ACC112 (cell line): Measurements from ENCODE around the gene SMIM24.
"Not testable (repeated sequence)": the region's sequence is repeated elsewhere in the genome, so short reads cannot be mapped to it uniquely, and the experiment has no call there.

Experiments
- H2AFZ ChIP-seq: fragments of 200-600 bp; sonication (generic); one replicate; pipeline ENCODE4 v1.6.0; 2017; ENCODE audit warnings: antibody characterized with exemption, low read length; ENCODE audit not compliant: unreplicated experiment
- H3K27ac ChIP-seq: fragments of 200-600 bp; sonication (generic); 2 replicates; pipeline ENCODE4 v1.5.1; 2014; ENCODE audit warnings: low read depth, mild to moderate bottlenecking, antibody characterized with exemption, low read length, moderate library complexity
- H3K27me3 ChIP-seq: fragments of 200-600 bp; sonication (generic); 2 replicates; pipeline ENCODE4 v1.6.1; 2014; ENCODE audit warnings: mild to moderate bottlenecking, antibody characterized with exemption, low read length, moderate library complexity, mixed read lengths; ENCODE audit not compliant: insufficient read depth
- H3K36me3 ChIP-seq: fragments of 200-600 bp; sonication (generic); 2 replicates; pipeline ENCODE4 v1.6.1; 2016; ENCODE audit warnings: mild to moderate bottlenecking, antibody characterized with exemption, low read length, moderate library complexity, mixed read lengths; ENCODE audit not compliant: insufficient read depth
- H3K4me1 ChIP-seq: fragments of 200-600 bp; sonication (generic); one replicate; pipeline ENCODE4 v1.6.1; 2016; ENCODE audit warnings: low read length, mixed read lengths; ENCODE audit not compliant: insufficient read depth, unreplicated experiment, control insufficient read depth
- H3K4me3 ChIP-seq: fragments of 200-600 bp; sonication (generic); 2 replicates; pipeline ENCODE4 v1.5.1; 2014; ENCODE audit warnings: mild to moderate bottlenecking, low read depth, low read length
- H3K79me2 ChIP-seq: fragments of 200-600 bp; sonication (generic); one replicate; pipeline ENCODE4 v1.6.0; 2016; ENCODE audit warnings: low read length; ENCODE audit not compliant: control insufficient read depth, unreplicated experiment, insufficient read depth

SMIM24 gene

DNA sequence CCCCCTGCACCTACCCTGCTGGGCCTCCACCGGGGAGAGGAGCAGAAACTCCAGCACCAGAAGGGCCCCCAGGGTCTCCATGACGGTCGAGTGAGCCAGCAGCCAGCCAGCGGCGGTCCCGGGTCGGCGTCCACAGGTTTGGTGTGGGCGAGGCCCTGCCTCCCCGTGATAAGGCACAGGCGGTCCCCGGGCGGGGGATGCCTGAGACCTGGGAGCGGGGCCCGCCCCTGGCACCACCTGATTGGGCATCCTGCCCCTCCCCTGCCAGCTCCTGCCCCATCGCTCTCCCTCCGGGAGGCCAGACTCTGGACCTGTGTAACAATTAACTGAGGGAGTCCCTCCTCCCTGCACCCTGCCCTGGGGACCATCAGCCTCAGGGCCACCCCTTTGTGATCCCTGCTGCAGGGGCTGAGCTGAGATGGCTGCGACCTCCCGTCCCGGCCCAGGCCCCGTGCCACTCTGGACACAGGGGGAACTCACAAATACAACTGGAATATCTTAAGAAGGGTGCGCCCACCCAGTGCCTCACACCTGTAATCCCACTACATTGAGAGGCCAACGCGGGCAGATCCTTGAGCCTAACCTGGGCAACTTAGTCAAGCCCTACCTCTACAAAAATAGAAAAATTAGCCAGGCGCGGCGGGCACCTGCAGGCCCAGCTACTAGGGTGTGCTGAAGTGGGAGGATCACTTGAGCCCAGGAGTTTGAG is at the start of gene SMIM24:
SMIM24 (minus strand) TSS at position 143 of the 709 bp plus-strand sequence; CDS start at position 81, 62 bp downstream.
- no peak within 1 kb of the TSS for H3K4me3 ChIP-seq
- no peaks in the 10 kb centered on the region for H3K79me2 ChIP-seq
- peaks cover 33% of the 10 kb centered on the region for H3K27me3 ChIP-seq
- no peaks in the 10 kb centered on the region for H3K36me3 ChIP-seq
- no peak within 1 kb of the TSS for H3K27ac ChIP-seq
- no peak within 1 kb of the TSS for H2AFZ ChIP-seq
- no peaks in the 10 kb centered on the region for H3K4me1 ChIP-seq

- not testable (repeated sequence) for H3K79me2 ChIP-seq, H3K4me1 ChIP-seq, H3K36me3 ChIP-seq, H3K27me3 ChIP-seq, H3K4me3 ChIP-seq, H2AFZ ChIP-seq, H3K27ac ChIP-seq
These were observed 49.0 kb upstream of the SMIM24 start for GRCh38 chr19:3529299-3529698.

DNA sequence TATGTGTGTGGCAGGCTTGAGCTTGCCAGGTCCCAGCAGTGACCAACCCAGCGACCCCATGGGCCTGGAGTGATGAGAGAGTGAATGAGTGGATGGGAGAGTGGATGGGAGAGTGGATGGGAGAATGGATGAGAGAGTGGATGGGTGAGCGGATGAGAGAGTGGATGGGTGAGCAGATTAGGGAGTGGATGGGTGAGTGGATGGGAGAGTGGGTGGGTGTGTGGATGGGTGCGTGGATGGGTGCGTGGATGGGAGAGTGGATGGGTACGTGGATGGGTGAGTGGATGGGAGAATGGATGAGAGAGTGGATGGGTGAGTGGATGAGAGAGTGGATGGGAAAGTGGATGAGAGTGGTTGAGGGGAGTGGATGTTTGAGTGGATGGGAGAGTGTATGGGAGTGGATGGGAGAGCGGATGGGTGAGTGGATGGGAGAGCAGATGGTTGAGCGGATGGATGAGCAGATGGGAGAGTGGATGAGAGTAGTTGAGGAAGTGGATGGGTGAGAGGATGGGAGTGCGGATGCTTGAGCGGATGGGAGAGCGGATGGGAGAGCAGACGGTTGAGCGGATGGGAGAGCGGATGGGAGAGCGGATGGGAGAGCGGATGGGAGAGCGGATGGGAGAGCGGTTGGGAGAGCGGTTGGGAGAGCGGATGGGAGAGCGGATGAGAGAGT is 48.4 kb upstream of the SMIM24 start:
- Histone ChIP-seq H3K4me1 (no peaks in the 10 kb centered on the region), H3K79me2 (no peaks in the 10 kb centered on the region), H3K36me3 (no peaks in the 10 kb centered on the region), H2AFZ (no peak overlapping the region), H3K27ac (no peak overlapping the region), H3K27me3 (no peaks in the 10 kb centered on the region), H3K4me3 (no peak overlapping the region)

GRCh38 chr19:3528080-3528479 is 47.8 kb upstream of the SMIM24 start:
- Histone ChIP-seq H2AFZ (no peak overlapping the region), H3K36me3 (no peaks in the 10 kb centered on the region), H3K4me1 (no peaks in the 10 kb centered on the region), H3K27ac (no peak overlapping the region), H3K27me3 (no peaks in the 10 kb centered on the region), H3K4me3 (no peak overlapping the region), H3K79me2 (no peaks in the 10 kb centered on the region)

DNA sequence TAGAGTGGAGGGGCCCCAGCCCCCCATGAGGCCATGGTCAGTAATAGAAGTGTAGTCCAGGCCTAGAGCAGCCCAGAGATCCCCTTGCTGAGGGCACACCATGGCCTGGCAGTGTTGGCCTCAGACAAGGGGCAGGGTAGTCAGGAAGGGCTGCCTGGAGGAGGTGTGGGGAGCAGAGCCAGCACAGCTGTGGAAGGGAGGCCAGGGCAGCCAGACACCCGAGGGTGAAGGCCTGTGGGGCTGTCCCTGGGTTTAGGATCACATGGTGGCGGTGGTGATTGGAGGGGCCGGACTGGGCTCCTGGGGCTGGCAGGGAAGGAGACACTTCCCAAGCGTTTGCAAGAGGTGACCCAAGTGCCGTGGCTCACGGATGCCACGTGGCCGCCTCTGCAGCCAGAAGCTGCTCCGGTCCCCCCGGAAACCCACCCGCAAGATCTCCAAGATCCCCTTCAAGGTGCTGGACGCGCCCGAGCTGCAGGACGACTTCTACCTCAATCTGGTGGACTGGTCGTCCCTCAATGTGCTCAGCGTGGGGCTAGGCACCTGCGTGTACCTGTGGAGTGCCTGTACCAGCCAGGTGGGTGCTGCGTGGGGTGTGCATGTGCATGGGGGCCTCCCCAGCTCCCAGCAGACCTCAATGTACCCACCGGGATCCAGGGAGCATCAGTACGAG is 47.0 kb upstream of the SMIM24 start:
- Histone ChIP-seq H3K27me3 (no peaks in the 10 kb centered on the region), H3K79me2 (no peaks in the 10 kb centered on the region), H3K4me1 (no peaks in the 10 kb centered on the region), H3K27ac (no peak overlapping the region), H3K36me3 (no peaks in the 10 kb centered on the region), H2AFZ (no peak overlapping the region), H3K4me3 (no peak overlapping the region)

- Histone ChIP-seq H3K27me3 (no peaks in the 10 kb centered on the region), H3K27ac (no peak overlapping the region), H2AFZ (no peak overlapping the region), H3K4me3 (no peak overlapping the region), H3K79me2 (no peaks in the 10 kb centered on the region), H3K36me3 (no peaks in the 10 kb centered on the region), H3K4me1 (no peaks in the 10 kb centered on the region)
These were observed 46.3 kb upstream of the SMIM24 start for GRCh38 chr19:3526507-3527237.

DNA sequence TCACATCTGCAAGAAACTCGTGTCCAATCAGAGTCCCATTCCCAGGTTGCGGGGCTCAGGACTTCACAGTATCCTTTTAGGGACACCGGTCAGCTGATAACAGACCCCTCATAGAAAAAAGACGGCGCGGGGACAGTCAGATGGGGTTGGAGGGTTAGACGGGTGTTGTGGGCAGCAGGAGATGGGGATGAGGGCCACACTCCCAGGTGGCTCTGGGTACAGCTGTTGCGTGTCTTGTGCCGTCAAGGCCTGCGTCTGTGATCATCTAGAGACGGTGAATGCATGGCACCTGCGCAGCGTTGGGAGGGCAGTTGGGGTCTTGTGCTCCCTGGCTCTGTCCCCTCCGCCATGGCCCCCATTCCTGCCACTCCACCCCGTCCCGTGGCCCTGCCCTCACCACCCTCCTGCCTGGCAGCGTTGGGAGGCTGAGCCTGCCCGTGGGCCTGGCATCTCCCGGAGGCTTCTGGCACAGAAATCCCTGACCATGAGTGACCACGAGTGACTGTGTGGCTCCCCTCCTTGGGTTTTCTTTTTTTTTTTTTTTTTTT is 44.7 kb upstream of the SMIM24 start:
- Histone ChIP-seq H3K36me3 (no peaks in the 10 kb centered on the region), H3K4me1 (no peaks in the 10 kb centered on the region), H3K27ac (no peak overlapping the region), H3K79me2 (peaks cover 7% of the 10 kb centered on the region), H3K27me3 (no peaks in the 10 kb centered on the region), H3K4me3 (no peak overlapping the region), H2AFZ (no peak overlapping the region)

DNA sequence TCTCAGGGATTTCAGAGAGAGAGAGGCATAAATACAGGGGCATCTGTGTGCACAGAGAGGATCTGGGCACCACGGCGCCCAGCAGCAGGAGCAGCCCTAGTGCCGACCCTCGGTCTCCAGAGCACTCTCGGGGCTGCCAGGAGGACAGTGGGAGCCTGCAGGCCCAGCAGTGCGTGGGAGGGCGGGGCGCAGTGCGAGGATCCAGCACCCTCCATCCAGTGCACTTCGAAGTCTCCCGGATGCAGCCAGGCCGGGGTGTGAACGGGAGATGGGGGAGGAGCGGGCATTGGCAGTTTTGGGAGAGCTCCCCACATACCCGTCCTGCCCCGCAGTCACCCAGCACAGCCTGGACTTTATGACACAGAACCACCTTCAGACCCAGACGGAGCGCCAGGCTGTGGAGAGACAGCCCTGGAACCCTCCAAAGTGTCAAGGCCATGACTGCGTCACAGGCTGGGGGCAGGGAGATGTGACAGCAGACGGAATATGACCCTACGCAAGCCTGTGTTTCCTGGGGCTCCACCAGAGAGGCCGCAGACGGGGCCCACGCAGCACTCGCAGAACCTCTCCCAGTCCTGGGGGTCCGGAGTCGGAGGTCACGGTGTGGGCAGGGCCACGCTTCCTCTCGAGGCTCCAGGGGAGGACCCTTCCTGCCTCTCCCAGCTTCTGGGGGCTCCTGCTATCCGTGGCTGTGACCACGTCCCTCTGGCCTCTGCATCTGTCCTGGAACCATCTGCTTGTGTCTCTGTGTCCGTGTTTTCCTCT is 43.9 kb upstream of the SMIM24 start:
- H3K79me2 ChIP-seq: peaks cover 11% of the 10 kb centered on the region
- H3K4me1 ChIP-seq: no peaks in the 10 kb centered on the region

GRCh38 chr19:3523361-3524077 is 43.2 kb upstream of the SMIM24 start:
- H3K79me2 ChIP-seq: peaks cover 15% of the 10 kb centered on the region

More for the DNA sequence above, 43.9 kb upstream of the SMIM24 start:
- no peaks in the 10 kb centered on the region for H3K36me3 ChIP-seq
- H3K27me3 ChIP-seq: no peaks in the 10 kb centered on the region
- no peak overlapping the region for H3K4me3 ChIP-seq
- H2AFZ ChIP-seq: no peak overlapping the region
- no peak overlapping the region for H3K27ac ChIP-seq

More at GRCh38 chr19:3523361-3524077, 43.2 kb upstream of the SMIM24 start:
- no peaks in the 10 kb centered on the region for H3K4me1 ChIP-seq
- H3K36me3 ChIP-seq: no peaks in the 10 kb centered on the region
- H2AFZ ChIP-seq: no peak overlapping the region
- H3K4me3 ChIP-seq: no peak overlapping the region
- H3K27me3 ChIP-seq: no peaks in the 10 kb centered on the region
- no peak overlapping the region for H3K27ac ChIP-seq
